Spleen (tissue), 11 donors: ENCODE results near the gene TMEM45A. TPM values are rescaled to one million over a fixed set of nuclear protein-coding genes. Genes with fewer than 3 reads are reported as not detected.

Experiments used
- DNase-seq: peaks from one replicate; pipeline ENCODE4 v3.0.0-alpha.2; 2020
- H3K27ac ChIP-seq, 8 donors: fragments of 200-600 bp; sonication (generic) in 7 of 8; 1 replicate in 4 of 8; 2 replicates in 4 of 8; pipeline versions ENCODE4 v1.5.0 to v1.8.0; 2016 to 2021; ENCODE audit warnings: inconsistent platforms in 4 of 8, mild to moderate bottlenecking in 4 of 8, moderate library complexity in 1 of 8
- H3K27me3 ChIP-seq, 7 donors: fragments of 200-600 bp; sonication (generic) in 6 of 7; replicated peaks in 1 of 7; 1 replicate in 4 of 7; 2 replicates in 3 of 7; pipeline versions ENCODE4 v1.5.0 to v1.8.0; 2016 to 2021; ENCODE audit warnings: inconsistent platforms in 3 of 7, mild to moderate bottlenecking in 1 of 7
- H3K36me3 ChIP-seq, 6 donors: fragments of 200-600 bp; sonication (generic) in 5 of 6; 1 replicate in 4 of 6; 2 replicates in 2 of 6; pipeline versions ENCODE4 v1.5.0 to v1.8.0; 2016 to 2021; ENCODE audit warnings: inconsistent platforms in 2 of 6
- H3K4me1 ChIP-seq, 6 donors: fragments of 200-600 bp; sonication (generic) in 5 of 6; 1 replicate in 3 of 6; 2 replicates in 3 of 6; pipeline versions ENCODE4 v1.5.0 to v1.8.0; 2016 to 2021; ENCODE audit warnings: inconsistent platforms in 3 of 6
- H3K4me3 ChIP-seq, 8 donors: fragments of 200-600 bp; sonication (generic) in 7 of 8; 1 replicate in 4 of 8; 2 replicates in 4 of 8; pipeline versions ENCODE4 v1.5.0 to v1.8.0; 2016 to 2021; ENCODE audit warnings: inconsistent platforms in 4 of 8, mild to moderate bottlenecking in 4 of 8, moderate library complexity in 2 of 8
- H3K9me3 ChIP-seq, 8 donors: fragments of 200-600 bp; sonication (generic) in 7 of 8; 1 replicate in 4 of 8; 2 replicates in 4 of 8; pipeline versions ENCODE4 v1.5.0 to v1.8.0; 2016 to 2021; ENCODE audit warnings: inconsistent platforms in 4 of 8
- POLR2A ChIP-seq, 3 donors: fragments of 450-650 bp; IDR thresholded peaks; one replicate each; pipeline ENCODE4 v1.5.1; 2017; ENCODE audit warnings: antibody characterized with exemption in 3 of 3, mild to moderate bottlenecking in 1 of 3
- POLR2AphosphoS5 ChIP-seq, 3 donors: sonication (generic); formaldehyde crosslinking; IDR thresholded peaks; one replicate each; pipeline ENCODE4 v1.5.1; 2017; ENCODE audit warnings: antibody characterized with exemption in 3 of 3
- WGBS, 5 donors: extraction: QIAGEN DNeasy Blood & Tissue Kit in 3 of 5; methylation state at CpG; one replicate each; pipeline versions ENCODE4 v1.1.5 to v1.1.7; 2013 to 2018; 5-methylcytosine and 5-hydroxymethylcytosine counted together
- intact Hi-C: fragments of 100-400 bp; cut with DNase I; formaldehyde crosslinking; loops from one replicate; pipeline ENCODE4 v1.15.0; 2023; ENCODE audit warnings: low total_unique reads
- polyA plus RNA-seq, 3 donors: library from polyadenylated mRNA; stranded (reverse); fragments of 200-250 nt; gene quantifications; one replicate each; pipeline ENCODE4 v1.2.1, GENCODE V29; 2013
- total RNA-seq, 7 donors: library from RNA; depleted of rRNA in 3 of 7; stranded (reverse); fragments of >200 nt in 3 of 7; fragmentation: NEBNext Ultra II Directional in 4 of 7; extraction: Animal tissue kit (Norgen Biotek cat#: 25700) in 4 of 7; gene quantifications; one replicate each; pipeline versions ENCODE4 v1.1.0 to v1.2.1, GENCODE V29; 2016 to 2021
- TF ChIP-seq, protein P1 (sequence below), 11 experiments: fragments of 200-600 bp in 7 of 11; fragments of 450-650 bp in 4 of 11; sonication (generic) in 4 of 11; IDR thresholded peaks in 8 of 11; conservative IDR thresholded peaks in 3 of 11; 1 replicate in 7 of 11; 2 replicates in 4 of 11; pipeline versions ENCODE4 v1.4.0 to v1.8.0; 2016 to 2021; ENCODE audit warnings: antibody characterized with exemption in 11 of 11, inconsistent platforms in 4 of 11, mild to moderate bottlenecking in 1 of 11
- donor health status: healthy with polysubstance abuse.
- donor health status: DM: no; HTN: no; CAD: no; lungs with moderate emphysema.
- donor health status: DM: no; HTN: no; CAD: no.
- donor health status: Bipolar disorder and iron deficiency.
- donor health status: healthy.
- donor health status: DM: no; HTN: no; CAD: no.
- donor health status: DM: yes; HTN: yes; CAD: no.

Gene TMEM45A
- total and polyA plus RNA-seq, 10 donors: 1.2 to 13.4 (median 5.5) TPM

DNA sequence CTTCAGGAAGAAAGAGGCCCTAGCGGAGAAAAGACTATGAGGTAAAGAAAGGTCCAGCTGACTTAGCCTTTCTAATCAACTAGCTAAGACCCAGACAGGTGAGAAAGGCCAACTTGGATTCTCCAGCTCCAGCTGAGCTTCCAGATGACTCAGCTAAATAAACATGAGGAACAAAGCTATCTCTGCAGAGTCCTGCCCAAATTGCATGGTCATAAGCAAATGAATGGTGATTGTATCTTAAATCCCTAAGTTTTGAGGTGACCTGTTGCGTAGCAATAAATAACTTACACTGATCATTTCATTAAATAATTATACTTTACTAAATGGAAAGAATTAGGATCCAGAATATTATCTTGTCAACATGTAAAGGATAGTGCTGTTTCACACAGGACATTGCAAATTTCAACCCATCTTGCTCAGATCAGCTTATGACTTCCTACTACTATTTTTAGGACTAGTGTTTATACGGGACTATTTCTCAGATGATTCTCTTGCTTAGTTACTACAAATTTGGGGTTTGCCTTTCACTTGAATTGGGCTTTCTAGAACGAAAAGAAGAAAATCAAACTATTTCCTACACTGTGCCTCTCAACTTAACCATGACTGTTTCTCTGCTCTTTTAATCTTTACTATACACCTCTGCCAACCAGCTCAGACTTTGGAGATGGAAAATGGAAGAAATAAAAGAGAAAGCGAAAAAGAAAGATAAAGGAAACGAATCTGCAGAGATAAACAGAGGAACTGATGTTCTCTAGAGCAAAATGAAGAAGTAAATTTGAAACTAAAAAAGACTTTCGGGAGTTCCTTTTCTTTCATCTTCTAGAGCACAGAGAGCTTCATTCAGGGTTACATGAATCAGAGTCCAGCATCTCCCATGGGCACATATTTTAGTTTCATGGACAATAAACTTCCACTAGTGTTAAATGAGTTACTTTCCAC is 110.4 kb downstream of the TMEM45A start:
- Histone ChIP-seq H3K4me3 (peak overlapping the region in 4 of 8 donors; percentile 4 to 52 (median 16)), H3K4me1 (peaks cover 0 to 19% (median 10%) of the 10 kb centered on the region in 6 donors), H3K27me3 (no peaks in the 10 kb centered on the region), H3K36me3 (no peaks in the 10 kb centered on the region), H3K27ac (peak overlapping the region; percentile 22 to 75 (median 68)), H3K9me3 (peaks cover 0 to 11% (median 2%) of the 10 kb centered on the region in 8 donors)
- DNase-seq: no peak
- TF ChIP-seq POLR2AphosphoS5 (IDR thresholded peaks at IDR 0.05): no peak
- TF ChIP-seq, protein P1, sequence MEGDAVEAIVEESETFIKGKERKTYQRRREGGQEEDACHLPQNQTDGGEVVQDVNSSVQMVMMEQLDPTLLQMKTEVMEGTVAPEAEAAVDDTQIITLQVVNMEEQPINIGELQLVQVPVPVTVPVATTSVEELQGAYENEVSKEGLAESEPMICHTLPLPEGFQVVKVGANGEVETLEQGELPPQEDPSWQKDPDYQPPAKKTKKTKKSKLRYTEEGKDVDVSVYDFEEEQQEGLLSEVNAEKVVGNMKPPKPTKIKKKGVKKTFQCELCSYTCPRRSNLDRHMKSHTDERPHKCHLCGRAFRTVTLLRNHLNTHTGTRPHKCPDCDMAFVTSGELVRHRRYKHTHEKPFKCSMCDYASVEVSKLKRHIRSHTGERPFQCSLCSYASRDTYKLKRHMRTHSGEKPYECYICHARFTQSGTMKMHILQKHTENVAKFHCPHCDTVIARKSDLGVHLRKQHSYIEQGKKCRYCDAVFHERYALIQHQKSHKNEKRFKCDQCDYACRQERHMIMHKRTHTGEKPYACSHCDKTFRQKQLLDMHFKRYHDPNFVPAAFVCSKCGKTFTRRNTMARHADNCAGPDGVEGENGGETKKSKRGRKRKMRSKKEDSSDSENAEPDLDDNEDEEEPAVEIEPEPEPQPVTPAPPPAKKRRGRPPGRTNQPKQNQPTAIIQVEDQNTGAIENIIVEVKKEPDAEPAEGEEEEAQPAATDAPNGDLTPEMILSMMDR (IDR thresholded peaks at IDR 0.05 in 8 of 11, conservative IDR thresholded peaks at IDR 0.05 in 3 of 11): no peak
- WGBS, 5 donors: 34 to 46% (median 40%) methylated on average over 7 of the region's 7 CpGs
- intact Hi-C loops: no loop called here

DNA sequence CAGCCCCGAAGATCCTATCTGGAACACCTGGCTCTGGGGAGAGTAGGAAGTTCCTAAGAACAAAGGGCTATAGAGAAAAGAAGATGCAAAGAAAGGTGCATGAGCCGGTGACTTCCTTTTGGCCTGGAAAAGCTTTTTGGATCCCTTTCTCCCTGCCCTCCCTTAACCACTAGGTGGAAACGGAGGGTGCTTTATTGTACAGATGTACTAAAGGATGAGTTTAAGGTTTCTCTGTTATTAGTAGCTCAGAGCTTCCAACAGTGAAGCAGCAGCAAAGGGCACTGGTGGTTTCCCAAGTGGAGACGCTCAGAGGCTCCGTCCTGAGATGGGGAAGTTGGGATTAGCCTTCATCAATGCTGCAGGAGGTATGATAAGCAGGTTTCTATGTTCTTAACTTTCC is 111.0 kb downstream of the TMEM45A start:
- H3K4me3 ChIP-seq: peak overlapping the region in 4 of 8 donors; percentile 4 to 52 (median 16)
- H3K4me1 ChIP-seq: peaks cover 0 to 19% (median 10%) of the 10 kb centered on the region in 6 donors
- intact Hi-C loops: no loop called here
- no peaks in the 10 kb centered on the region for H3K27me3 ChIP-seq
- WGBS, 5 donors: 28 to 49% (median 34%) methylated on average over 5 of the region's 5 CpGs
- no peaks in the 10 kb centered on the region for H3K36me3 ChIP-seq
- TF ChIP-seq, protein P1 (IDR thresholded peaks at IDR 0.05 in 8 of 11, conservative IDR thresholded peaks at IDR 0.05 in 3 of 11): no peak
- TF ChIP-seq POLR2AphosphoS5 (IDR thresholded peaks at IDR 0.05) (no peak), POLR2A (IDR thresholded peaks at IDR 0.05) (no peak)
- H3K27ac ChIP-seq: peak overlapping the region; percentile 22 to 75 (median 68)
- peaks cover 0 to 11% (median 2%) of the 10 kb centered on the region in 8 donors for H3K9me3 ChIP-seq
- DNase-seq: no peak

DNA sequence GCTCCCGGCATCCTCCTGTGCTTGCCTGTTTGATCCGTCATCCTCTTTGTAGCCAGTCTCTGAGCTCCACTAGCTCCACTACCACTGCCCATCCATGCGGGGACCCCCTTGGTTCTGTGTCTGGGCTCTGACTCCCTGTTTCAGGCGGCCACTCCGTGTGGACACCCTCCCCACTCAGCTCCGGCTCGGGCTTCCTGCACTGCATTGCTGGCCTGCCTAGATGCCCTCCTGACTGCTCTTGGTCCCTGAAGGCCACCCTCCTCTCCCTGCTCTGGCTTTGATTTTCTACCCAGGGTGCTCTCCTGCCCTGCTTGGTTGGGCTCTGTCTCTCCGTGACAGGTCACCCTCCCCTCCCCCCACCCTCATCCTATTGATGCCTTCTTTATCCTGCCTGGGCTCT is 112.9 kb downstream of the TMEM45A start:
- Histone ChIP-seq H3K36me3 (no peaks in the 10 kb centered on the region), H3K4me3 (no peak overlapping the region), H3K27ac (no peak overlapping the region), H3K9me3 (peaks cover 0 to 5% (median 0%) of the 10 kb centered on the region in 8 donors), H3K4me1 (peaks cover 0 to 19% (median 10%) of the 10 kb centered on the region in 6 donors), H3K27me3 (peaks cover 0 to 2% (median 0%) of the 10 kb centered on the region in 7 donors)
- intact Hi-C loops: no loop called here
- DNase-seq: no peak
- WGBS, 5 donors: 86 to 91% (median 88%) methylated on average over 8 of the region's 8 CpGs
- TF ChIP-seq, protein P1 (IDR thresholded peaks at IDR 0.05 in 8 of 11, conservative IDR thresholded peaks at IDR 0.05 in 3 of 11): no peak
- TF ChIP-seq POLR2A (IDR thresholded peaks at IDR 0.05) (no peak), POLR2AphosphoS5 (IDR thresholded peaks at IDR 0.05) (no peak)

DNA sequence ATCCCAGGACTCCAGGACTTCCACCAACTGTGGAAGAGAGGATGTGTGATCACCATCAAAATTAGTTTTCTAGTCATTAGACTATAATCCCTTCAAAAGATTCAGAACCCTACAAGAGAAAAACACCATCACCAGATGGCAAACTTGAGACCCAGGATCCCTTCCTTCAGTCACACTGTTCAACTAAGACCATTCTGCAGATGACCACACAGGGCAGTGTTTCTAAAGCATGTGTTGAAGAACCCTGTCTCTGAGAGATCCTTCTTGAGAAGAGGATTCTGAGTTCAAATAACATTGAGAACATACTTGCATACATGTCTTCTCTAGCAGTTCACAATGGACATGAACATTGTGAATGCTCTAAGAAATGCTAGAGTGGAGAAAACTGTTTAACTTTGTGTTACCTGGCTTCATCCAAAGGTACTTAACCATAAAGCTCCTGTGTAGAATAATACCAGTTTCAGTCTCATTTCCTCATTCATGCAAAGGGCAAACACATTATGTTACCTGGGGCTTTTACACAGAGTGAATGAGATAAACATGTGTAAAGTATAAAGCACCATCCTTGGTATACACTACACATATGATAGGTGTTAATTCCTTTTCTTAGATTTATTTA is 114.6 kb downstream of the TMEM45A start:
- H3K27ac ChIP-seq: no peak overlapping the region
- H3K4me1 ChIP-seq: peaks cover 0 to 19% (median 10%) of the 10 kb centered on the region in 6 donors
- intact Hi-C loops: no loop called here
- peaks cover 0 to 7% (median 0%) of the 10 kb centered on the region in 7 donors for H3K27me3 ChIP-seq
- TF ChIP-seq, protein P1 (IDR thresholded peaks at IDR 0.05 in 8 of 11, conservative IDR thresholded peaks at IDR 0.05 in 3 of 11): no peak
- TF ChIP-seq POLR2AphosphoS5 (IDR thresholded peaks at IDR 0.05) (no peak), POLR2A (IDR thresholded peaks at IDR 0.05) (no peak)
- H3K9me3 ChIP-seq: no peaks in the 10 kb centered on the region
- H3K36me3 ChIP-seq: no peaks in the 10 kb centered on the region
- no peak for DNase-seq
- H3K4me3 ChIP-seq: no peak overlapping the region
